ENCODE results near the gene GFPT1. TPM values are rescaled to one million over a fixed set of nuclear protein-coding genes. Genes with fewer than 3 reads are reported as not detected.

The GFPT1 gene
- polyA plus RNA-seq, 3 donors from 2014 or later, result 4.5 to 11.0 (median 5.5) TPM

DNA sequence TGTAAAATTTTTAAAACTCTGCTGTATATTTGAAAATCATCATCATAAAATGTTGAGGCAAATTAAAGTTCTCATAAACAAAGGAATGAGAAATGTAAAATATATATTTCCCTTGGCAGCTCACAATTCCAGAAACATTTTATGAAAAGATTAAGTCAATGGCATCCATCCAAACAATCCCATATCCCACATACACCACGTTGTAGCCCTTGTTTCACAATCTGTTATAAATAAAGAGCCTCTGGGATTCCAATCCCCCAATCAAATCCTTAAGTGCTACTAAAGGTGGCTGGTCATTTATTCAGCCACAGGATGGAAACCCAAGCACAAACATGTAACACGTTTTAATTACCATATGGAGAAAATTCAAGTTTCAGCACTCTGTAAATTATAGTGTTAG is 51.7 kb downstream of the GFPT1 start:
- no peak overlapping the region for H3K4me3 Mint-ChIP-seq
- no peaks in the 10 kb centered on the region for H3K9me3 Mint-ChIP-seq
- DNase-seq, result no peak
- H3K27me3 Mint-ChIP-seq (ENCODE audit: low read depth in 3 of 3), result peaks cover 0 to 4% (median 3%) of the 10 kb centered on the region in 3 donors
- H3K27ac Mint-ChIP-seq, result no peak overlapping the region
- H3K36me3 Mint-ChIP-seq, result peaks cover 22 to 52% (median 24%) of the 10 kb centered on the region in 3 donors
- no peaks in the 10 kb centered on the region for H3K4me1 Mint-ChIP-seq

DNA sequence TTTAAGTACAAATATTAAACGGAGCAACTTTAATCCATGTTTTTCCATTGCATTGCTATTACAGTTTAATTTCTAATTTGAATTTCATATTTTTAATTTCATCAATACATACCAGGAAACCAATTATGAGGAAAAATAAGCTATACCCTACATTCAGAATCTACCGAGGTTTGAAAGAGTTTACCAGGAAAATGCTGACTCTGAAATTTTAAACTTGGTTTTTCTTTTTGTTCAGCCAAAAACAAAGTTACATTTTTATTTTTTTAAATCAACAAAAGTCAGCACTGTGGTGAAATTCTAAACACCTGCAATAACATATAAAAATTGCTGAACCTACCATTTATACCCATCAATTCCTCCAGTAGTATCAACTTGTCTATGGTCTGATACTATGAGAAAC is 53.7 kb downstream of the GFPT1 start:
- H3K27me3 Mint-ChIP-seq (ENCODE audit: low read depth in 3 of 3), result peaks cover 0 to 4% (median 2%) of the 10 kb centered on the region in 3 donors
- no peak overlapping the region for H3K4me3 Mint-ChIP-seq
- DNase-seq, result no peak
- H3K9me3 Mint-ChIP-seq, result no peaks in the 10 kb centered on the region
- no peak overlapping the region for H3K27ac Mint-ChIP-seq
- H3K4me1 Mint-ChIP-seq, result no peaks in the 10 kb centered on the region
- H3K36me3 Mint-ChIP-seq, result peaks cover 22 to 51% (median 26%) of the 10 kb centered on the region in 3 donors

DNA sequence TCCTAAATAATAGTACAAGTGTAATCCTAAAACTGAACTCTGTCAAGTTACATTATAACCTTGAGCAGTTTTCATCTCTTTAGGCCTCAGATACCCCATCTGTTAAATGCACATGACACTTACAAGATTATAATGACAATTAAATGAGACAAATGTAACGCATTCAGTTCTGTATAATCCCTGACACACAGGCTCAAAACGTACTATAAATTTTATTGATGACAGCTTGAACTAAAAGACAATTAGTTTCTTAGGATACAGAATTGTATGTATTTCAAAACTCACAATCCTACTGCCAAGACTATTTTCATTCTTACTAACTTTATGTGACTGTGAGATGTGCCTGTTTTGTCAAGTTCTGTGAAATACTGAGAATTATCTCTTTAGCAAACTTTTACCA is 56.2 kb downstream of the GFPT1 start:
- peaks cover 31 to 57% (median 41%) of the 10 kb centered on the region in 3 donors for H3K36me3 Mint-ChIP-seq
- no peaks in the 10 kb centered on the region for H3K4me1 Mint-ChIP-seq
- peaks cover 0 to 4% (median 2%) of the 10 kb centered on the region in 3 donors for H3K27me3 Mint-ChIP-seq (ENCODE audit: low read depth in 3 of 3)
- H3K9me3 Mint-ChIP-seq, result no peaks in the 10 kb centered on the region
- no peak for DNase-seq
- no peak overlapping the region for H3K4me3 Mint-ChIP-seq
- peak overlapping the region in 1 of 6 donors; percentile 23 for H3K27ac Mint-ChIP-seq

DNA sequence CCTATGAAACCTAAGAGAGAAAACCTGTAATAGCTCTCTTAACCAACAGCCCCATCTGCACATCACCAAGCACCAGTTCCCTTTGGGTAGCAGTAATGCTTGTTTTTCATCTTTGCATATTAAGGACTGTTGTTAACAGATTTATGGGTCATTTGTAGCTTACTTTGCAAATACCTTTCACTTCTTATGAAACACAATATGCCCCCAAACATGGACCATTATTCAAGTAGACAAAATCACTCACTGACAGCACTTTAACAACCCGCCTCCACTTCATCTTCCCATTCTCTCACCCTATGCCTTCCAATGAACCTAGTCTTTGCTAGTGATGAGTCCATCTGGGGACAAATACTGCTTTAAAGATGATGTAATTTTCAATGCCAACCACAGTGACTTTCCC is 64.4 kb downstream of the GFPT1 start:
- peak overlapping the region in 1 of 6 donors; percentile 8 for H3K27ac Mint-ChIP-seq
- DNase-seq, result no peak
- no peaks in the 10 kb centered on the region for H3K27me3 Mint-ChIP-seq (ENCODE audit: low read depth in 3 of 3)
- no peaks in the 10 kb centered on the region for H3K4me1 Mint-ChIP-seq
- no peak overlapping the region for H3K4me3 Mint-ChIP-seq
- H3K36me3 Mint-ChIP-seq, result peaks cover 34 to 51% (median 38%) of the 10 kb centered on the region in 3 donors
- H3K9me3 Mint-ChIP-seq, result no peaks in the 10 kb centered on the region

DNA sequence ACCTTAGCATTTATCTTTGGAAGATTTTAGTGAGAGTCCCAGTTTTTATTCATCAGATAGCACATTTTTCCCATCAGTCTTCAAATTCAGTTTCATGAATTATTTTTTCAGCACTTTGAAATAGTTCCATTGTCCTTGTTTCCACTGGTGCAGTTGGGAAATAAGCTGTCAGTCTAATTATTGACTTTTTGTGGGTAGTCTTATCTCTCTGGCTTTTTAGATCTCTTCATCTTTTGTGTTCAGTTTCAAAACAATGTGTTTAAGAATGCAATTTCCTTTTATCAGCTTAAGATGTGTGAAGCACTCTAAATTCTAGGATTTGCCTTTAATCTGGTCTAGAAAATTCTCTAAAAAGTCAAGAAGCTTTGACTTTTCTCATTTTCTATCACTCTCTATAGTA is 70.5 kb downstream of the GFPT1 start:
- H3K36me3 Mint-ChIP-seq, result peaks cover 19 to 27% (median 25%) of the 10 kb centered on the region in 3 donors
- H3K27me3 Mint-ChIP-seq (ENCODE audit: low read depth in 3 of 3), result no peaks in the 10 kb centered on the region
- peaks cover 0 to 5% of the 10 kb centered on the region in 2 donors for H3K4me1 Mint-ChIP-seq
- H3K4me3 Mint-ChIP-seq, result no peak overlapping the region
- peaks cover 0 to 5% (median 0%) of the 10 kb centered on the region in 6 donors for H3K9me3 Mint-ChIP-seq
- DNase-seq, result no peak
- H3K27ac Mint-ChIP-seq, result no peak overlapping the region

DNA sequence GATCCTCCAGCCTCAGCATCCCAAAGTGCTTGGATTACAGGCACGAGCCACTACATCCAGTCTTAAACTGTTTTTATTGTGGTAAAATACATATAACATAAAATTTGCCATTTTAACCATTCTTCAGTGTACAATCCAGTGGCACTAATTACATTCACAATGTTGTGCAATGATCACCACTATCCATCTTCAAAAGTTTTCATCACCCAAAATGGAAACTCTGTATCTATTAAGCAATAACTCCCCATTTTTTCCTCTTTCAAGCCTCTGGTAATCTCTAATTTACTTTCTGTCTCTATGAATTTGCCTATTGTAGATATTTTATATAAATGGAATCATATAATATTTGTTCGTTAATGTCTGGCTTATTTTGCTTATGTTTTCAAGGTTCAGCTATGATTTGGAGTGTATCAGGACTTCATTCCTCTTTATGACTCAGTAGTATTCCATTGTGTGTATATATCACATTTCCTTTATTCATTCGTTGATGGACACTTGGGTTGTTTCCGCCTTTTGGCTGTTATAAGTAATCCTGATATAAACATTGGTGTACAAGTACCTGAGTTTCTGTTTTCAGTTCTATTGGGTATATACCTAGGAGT is 71.8 kb downstream of the GFPT1 start:
- Mint-ChIP-seq H3K27ac (no peak overlapping the region), H3K9me3 (peaks cover 0 to 5% (median 0%) of the 10 kb centered on the region in 6 donors), H3K4me1 (peaks cover 0 to 5% of the 10 kb centered on the region in 2 donors), H3K36me3 (peaks cover 19 to 23% (median 21%) of the 10 kb centered on the region in 3 donors), H3K4me3 (no peak overlapping the region), H3K27me3 (ENCODE audit: low read depth in 3 of 3) (no peaks in the 10 kb centered on the region)
- DNase-seq, result no peak

DNA sequence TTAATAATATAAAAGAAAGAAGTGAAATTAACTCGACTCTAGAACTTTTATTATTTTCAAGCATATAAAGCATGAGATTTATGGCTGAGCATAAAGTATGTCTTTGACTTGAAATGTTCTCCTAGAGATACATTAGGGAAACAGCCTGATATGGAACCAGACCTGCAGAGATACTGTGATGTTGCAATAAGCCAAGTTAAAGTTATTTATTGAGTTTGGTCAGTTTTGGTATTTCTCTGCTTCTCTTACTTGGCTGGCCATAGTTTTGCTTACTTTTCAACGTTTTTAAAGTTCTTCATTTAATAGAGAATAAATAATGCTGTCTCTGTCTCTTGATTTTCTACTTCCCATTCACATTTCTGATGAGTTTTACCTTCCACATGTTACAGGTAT is 76.0 kb downstream of the GFPT1 start:
- Mint-ChIP-seq H3K9me3 (peaks cover 0 to 4% (median 0%) of the 10 kb centered on the region in 6 donors), H3K27me3 (ENCODE audit: low read depth in 3 of 3) (peaks cover 0 to 6% (median 2%) of the 10 kb centered on the region in 3 donors), H3K4me3 (no peak overlapping the region), H3K36me3 (peaks cover 4 to 11% (median 8%) of the 10 kb centered on the region in 3 donors), H3K4me1 (peaks cover 22 to 33% of the 10 kb centered on the region in 2 donors), H3K27ac (no peak overlapping the region)
- DNase-seq, result no peak

DNA sequence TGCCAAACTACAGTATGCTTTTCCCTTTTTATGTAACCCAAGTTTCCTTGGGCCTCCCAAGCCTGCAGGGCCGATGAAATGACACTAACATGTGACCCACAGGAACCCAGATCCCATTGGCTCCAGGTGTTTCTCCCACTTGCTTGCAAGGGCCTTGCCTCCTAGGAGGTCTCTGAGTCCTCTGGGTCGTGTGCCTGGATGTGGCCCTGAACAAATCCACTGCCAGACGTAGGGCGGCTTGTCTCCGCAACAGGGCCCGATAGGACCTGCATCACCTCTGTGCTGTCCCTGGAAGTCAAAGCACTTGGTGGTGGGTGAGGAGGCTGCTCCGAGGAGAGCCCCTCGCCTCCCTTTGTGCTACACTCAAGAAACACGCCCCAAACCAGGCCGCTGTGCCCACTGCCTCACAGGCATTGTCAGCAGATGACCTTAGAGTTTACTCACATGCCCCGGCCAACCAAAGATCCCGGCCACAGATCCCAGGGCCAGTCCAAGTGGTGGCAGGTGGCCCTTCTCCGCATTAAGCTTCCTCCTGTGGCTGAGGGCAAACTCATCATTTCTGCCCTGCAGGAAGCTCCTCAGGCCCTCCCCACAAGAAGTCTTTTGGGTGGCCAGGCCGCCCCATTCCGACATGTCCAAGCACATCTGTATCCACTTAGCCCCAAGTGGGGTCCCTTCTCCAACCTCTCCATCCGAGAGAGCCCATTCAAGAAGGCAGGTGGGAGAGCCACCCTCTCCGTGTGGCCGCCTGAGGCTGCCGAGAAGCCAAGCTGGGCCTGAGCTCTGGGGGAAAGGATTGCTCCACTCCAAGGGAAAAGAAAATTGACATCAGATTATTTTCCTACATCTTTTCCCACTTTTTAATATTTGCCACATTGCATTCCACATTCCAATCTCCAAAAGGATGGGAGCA is 76.7 kb downstream of the GFPT1 start:
- Mint-ChIP-seq H3K4me3 (peak overlapping the region in 1 of 5 donors; percentile 8), H3K4me1 (peaks cover 22 to 33% of the 10 kb centered on the region in 2 donors), H3K27me3 (ENCODE audit: low read depth in 3 of 3) (peaks cover 0 to 8% (median 6%) of the 10 kb centered on the region in 3 donors), H3K36me3 (peaks cover 4 to 11% (median 8%) of the 10 kb centered on the region in 3 donors), H3K27ac (no peak overlapping the region), H3K9me3 (peaks cover 0 to 4% (median 0%) of the 10 kb centered on the region in 6 donors)
- DNase-seq, result no peak

DNA sequence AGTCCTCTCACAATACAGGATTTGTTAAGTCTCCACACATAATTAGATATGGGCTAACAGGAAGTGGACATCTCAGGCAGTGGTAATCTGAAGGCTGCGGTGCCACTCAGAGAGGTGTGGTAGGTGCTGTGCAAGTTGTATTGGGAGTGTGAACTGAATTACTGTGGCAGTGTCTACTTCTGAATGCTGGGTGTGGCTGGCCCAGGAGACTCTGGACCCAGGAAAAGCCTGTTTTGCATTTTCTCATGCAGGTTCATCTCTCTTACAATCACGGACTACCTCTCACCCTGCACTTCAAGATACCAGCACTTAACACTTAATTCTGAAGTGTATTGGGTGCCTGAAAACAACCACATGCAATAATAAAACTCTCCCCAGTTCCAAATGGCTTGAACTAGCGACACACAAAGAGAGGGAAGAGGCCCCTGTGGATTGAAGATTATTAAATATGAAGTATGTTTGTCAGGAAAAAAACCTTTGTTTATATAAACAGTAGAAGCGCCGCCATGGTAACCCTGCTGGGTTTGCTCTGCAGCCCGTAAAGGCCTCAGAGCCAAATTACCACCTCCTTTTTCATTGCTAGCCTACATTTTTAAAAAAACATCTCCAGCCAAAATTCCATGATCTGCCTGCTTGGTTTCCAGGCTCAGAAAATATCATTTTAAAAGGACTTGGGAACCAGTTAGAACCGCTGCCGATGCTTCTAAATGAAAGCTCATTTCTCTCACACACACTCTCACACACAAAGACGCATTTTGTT is 77.5 kb downstream of the GFPT1 start:
- peak in 1 of 3 donors; percentile 15 for DNase-seq
- peaks cover 22 to 30% of the 10 kb centered on the region in 2 donors for H3K4me1 Mint-ChIP-seq
- H3K27ac Mint-ChIP-seq, result peak overlapping the region in 2 of 6 donors; percentile 27 to 47
- H3K4me3 Mint-ChIP-seq, result peak overlapping the region in 3 of 5 donors; percentile 8 to 44 (median 10)
- peaks cover 0 to 8% (median 6%) of the 10 kb centered on the region in 3 donors for H3K27me3 Mint-ChIP-seq (ENCODE audit: low read depth in 3 of 3)
- peaks cover 4 to 11% (median 8%) of the 10 kb centered on the region in 3 donors for H3K36me3 Mint-ChIP-seq
- peaks cover 0 to 4% (median 0%) of the 10 kb centered on the region in 6 donors for H3K9me3 Mint-ChIP-seq

DNA sequence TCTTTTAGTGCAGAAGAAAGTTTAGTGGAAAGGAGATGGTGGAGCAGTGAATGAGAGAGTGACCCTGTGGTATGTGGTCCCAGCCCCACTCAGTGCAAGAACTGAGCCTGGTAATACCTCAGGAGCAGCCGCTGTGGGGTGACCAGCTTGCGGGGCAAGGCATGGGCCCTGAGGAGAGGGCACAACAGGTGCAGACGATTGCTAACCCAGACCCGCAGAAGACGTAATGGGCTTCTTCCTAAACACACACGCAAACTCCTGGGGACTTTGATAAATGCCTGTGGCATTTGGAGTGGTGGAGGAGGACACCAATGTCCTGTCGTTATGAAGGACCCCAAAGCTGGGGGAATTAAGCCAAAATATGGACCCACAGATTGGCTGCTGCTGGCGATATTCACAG is 78.7 kb downstream of the GFPT1 start:
- H3K27ac Mint-ChIP-seq, result peak overlapping the region in 1 of 6 donors; percentile 4
- H3K4me1 Mint-ChIP-seq, result peaks cover 22 to 30% of the 10 kb centered on the region in 2 donors
- peaks cover 4 to 8% (median 6%) of the 10 kb centered on the region in 3 donors for H3K36me3 Mint-ChIP-seq
- H3K27me3 Mint-ChIP-seq (ENCODE audit: low read depth in 3 of 3), result peaks cover 0 to 8% (median 6%) of the 10 kb centered on the region in 3 donors
- DNase-seq, result no peak
- peak overlapping the region in 2 of 5 donors; percentile 5 to 78 for H3K4me3 Mint-ChIP-seq
- peaks cover 0 to 7% (median 0%) of the 10 kb centered on the region in 6 donors for H3K9me3 Mint-ChIP-seq

DNA sequence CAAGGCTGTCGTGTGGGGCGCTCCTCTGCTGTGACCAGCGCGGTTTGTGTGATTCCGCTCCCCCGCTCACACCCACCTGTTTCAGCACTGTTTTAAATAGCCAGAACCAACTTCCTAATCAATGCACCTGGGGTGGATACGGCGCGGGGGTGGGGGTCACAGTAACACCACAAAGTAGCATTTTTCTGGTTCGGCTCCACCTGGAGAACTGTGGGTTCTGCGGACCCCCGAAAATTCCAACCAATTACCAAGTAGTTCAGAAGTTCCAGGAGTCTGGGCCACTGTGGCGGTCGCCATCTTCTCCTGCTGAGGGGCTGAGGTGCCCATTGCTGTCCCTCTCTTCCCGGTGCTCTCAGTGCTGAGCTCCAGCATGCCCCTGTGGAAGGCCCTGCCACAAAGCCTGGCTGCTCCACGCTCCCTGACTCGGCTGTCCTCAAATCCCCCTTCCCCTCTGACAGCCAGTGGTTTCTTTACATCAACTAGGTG is 79.4 kb downstream of the GFPT1 start:
- Mint-ChIP-seq H3K27me3 (ENCODE audit: low read depth in 3 of 3) (peaks cover 0 to 10% (median 6%) of the 10 kb centered on the region in 3 donors), H3K4me1 (peaks cover 22 to 30% of the 10 kb centered on the region in 2 donors), H3K27ac (peak overlapping the region in 1 of 6 donors; percentile 4), H3K9me3 (peaks cover 0 to 7% (median 0%) of the 10 kb centered on the region in 6 donors), H3K36me3 (peaks cover 0 to 4% (median 0%) of the 10 kb centered on the region in 3 donors), H3K4me3 (peak overlapping the region; percentile 70 to 84 (median 78))
- DNase-seq, result no peak

DNA sequence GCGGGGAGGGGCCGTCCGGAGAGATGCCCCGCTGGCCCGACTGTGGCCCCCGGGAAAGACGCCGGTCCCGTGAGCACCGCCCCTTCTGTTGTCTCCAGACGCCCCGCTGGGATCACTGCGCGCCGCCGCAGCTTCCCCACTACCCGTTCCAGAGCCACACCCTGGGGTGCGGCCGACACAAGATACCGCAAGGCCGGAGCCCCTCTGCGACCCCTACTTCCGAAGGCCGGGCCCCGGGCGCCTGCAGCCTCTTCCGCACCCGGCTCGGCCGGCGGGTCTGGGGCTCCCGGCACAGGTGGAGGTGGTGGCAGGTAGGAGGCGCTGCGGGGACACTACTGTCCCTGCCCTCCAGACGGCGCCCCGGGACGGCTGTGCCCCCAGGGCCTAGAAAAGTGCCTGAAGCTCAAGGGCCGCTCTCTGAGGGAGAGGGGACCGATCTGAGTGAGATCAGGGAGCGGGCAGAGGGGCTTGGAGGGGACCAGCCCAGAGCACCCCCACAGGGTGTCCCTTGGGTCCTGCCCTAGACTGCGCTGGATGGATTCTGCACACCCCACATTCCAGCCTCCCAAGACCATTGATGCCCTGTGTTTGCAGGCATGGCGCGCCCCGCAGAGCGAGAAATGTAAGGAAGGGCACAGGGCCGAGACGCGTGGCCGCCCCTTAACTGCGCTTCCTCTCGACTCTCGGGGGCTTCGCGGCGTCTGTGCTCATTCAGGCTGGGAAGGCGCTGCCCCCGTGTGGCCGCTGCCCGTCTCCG is 80.0 kb downstream of the GFPT1 start:
- peaks cover 0 to 13% (median 6%) of the 10 kb centered on the region in 3 donors for H3K27me3 Mint-ChIP-seq (ENCODE audit: low read depth in 3 of 3)
- H3K4me1 Mint-ChIP-seq, result peaks cover 22 to 30% of the 10 kb centered on the region in 2 donors
- H3K27ac Mint-ChIP-seq, result no peak overlapping the region
- peaks cover 0 to 7% (median 0%) of the 10 kb centered on the region in 6 donors for H3K9me3 Mint-ChIP-seq
- DNase-seq, result peak; percentile 46 to 60 (median 47)
- peak overlapping the region; percentile 70 to 84 (median 78) for H3K4me3 Mint-ChIP-seq
- H3K36me3 Mint-ChIP-seq, result no peaks in the 10 kb centered on the region
